RWPE2 (cell line): Measurements from ENCODE around the gene PDE11A.

ENCODE experiments used
- ATAC-seq: fragments of 200-7000 bp; cut with Tn5 transposase; 3 replicates; pipeline ENCODE4 v1.9.1; 2021; ENCODE audit warnings: low read depth
- DNase-seq: peaks from one replicate; pipeline ENCODE4 v3.0.0-alpha.2; 2020; ENCODE audit warnings: low spot score
- H3K27ac ChIP-seq: fragments of 450-650 bp; 2 replicates; pipeline ENCODE4 v1.5.1; 2017; ENCODE audit warnings: mild to moderate bottlenecking; ENCODE audit not compliant: poor library complexity, severe bottlenecking
- H3K27me3 ChIP-seq: fragments of 250-450 bp; sonication (Bioruptor Pico); 2 replicates; pipeline ENCODE4 v1.5.1; 2021; ENCODE audit warnings: mild to moderate bottlenecking, moderate library complexity; ENCODE audit not compliant: insufficient read depth, poor library complexity, severe bottlenecking
- H3K36me3 ChIP-seq: fragments of 250-450 bp; sonication (Bioruptor Pico); 2 replicates; pipeline ENCODE4 v1.5.1; 2020; ENCODE audit warnings: low read depth, mild to moderate bottlenecking, moderate library complexity
- H3K4me1 ChIP-seq: fragments of 250-450 bp; sonication (Bioruptor Pico); 2 replicates; pipeline ENCODE4 v1.5.1; 2021; ENCODE audit warnings: mild to moderate bottlenecking, moderate library complexity; ENCODE audit not compliant: insufficient read depth, poor library complexity, severe bottlenecking
- H3K4me3 ChIP-seq: fragments of 250-450 bp; sonication (Bioruptor Pico); 2 replicates; pipeline ENCODE4 v1.5.1; 2021; ENCODE audit warnings: mild to moderate bottlenecking, moderate library complexity; ENCODE audit not compliant: severe bottlenecking
- H3K9me3 ChIP-seq: fragments of 250-450 bp; sonication (Bioruptor Pico); 2 replicates; pipeline ENCODE4 v1.5.1; 2021; ENCODE audit warnings: mild to moderate bottlenecking, moderate library complexity; ENCODE audit not compliant: severe bottlenecking
- TF ChIP-seq, protein P1 (sequence below): fragments of 450-650 bp; IDR thresholded peaks from one replicate; pipeline ENCODE4 v1.5.1; 2017; ENCODE audit warnings: mild to moderate bottlenecking, moderate library complexity; ENCODE audit not compliant: poor library complexity, severe bottlenecking

Gene PDE11A

DNA sequence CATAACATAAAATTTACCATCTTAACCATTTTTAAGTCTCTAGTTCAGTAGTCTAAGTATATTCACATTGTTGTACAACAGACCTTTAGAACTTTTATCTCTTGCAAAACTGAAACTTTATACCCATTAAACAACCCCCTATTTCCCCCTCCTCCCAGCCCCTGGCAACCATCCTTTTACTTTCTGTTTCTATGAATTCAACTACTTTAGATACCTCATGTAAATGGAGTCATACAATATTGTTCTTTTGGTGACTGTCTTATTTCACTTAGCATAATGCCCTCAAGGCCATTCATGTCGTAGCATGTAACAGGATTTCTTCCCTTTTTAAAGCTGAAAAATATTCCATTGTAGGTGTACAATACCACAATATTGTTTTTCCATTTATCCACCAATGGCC lies 129.8 kb downstream of the PDE11A start:
- no peak overlapping the region for H3K27ac ChIP-seq
- DNase-seq, result no peak
- H3K9me3 ChIP-seq, result no peaks in the 10 kb centered on the region
- ATAC-seq, result no peak
- H3K4me3 ChIP-seq, result no peak overlapping the region
- no peaks in the 10 kb centered on the region for H3K27me3 ChIP-seq
- TF ChIP-seq, protein P1, sequence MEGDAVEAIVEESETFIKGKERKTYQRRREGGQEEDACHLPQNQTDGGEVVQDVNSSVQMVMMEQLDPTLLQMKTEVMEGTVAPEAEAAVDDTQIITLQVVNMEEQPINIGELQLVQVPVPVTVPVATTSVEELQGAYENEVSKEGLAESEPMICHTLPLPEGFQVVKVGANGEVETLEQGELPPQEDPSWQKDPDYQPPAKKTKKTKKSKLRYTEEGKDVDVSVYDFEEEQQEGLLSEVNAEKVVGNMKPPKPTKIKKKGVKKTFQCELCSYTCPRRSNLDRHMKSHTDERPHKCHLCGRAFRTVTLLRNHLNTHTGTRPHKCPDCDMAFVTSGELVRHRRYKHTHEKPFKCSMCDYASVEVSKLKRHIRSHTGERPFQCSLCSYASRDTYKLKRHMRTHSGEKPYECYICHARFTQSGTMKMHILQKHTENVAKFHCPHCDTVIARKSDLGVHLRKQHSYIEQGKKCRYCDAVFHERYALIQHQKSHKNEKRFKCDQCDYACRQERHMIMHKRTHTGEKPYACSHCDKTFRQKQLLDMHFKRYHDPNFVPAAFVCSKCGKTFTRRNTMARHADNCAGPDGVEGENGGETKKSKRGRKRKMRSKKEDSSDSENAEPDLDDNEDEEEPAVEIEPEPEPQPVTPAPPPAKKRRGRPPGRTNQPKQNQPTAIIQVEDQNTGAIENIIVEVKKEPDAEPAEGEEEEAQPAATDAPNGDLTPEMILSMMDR, result no peak
- no peaks in the 10 kb centered on the region for H3K4me1 ChIP-seq
- no peaks in the 10 kb centered on the region for H3K36me3 ChIP-seq

DNA sequence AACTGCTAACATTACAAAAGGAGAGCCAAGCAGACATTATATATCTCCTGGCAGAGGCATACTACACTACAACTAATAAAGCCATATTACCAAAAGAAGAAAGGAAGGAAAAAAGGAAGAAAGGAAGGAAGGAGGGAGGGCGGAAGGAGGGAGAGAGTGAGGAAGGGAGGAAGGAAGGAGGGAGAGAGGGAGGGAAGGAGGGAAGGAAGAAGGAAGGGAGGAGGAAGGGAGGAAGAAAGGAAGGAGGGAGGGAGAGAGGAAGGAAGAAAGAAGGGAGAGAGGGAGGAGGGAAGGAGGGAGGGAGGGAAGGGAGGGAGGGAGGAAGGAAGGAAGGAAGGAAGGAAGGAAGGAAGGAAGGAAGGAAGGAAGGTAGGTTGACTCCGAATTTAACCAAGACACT lies 133.4 kb downstream of the PDE11A start:
- H3K36me3 ChIP-seq, result no peaks in the 10 kb centered on the region
- no peak for ATAC-seq
- DNase-seq, result no peak
- no peak overlapping the region for H3K27ac ChIP-seq
- no peaks in the 10 kb centered on the region for H3K9me3 ChIP-seq
- no peaks in the 10 kb centered on the region for H3K27me3 ChIP-seq
- no peaks in the 10 kb centered on the region for H3K4me1 ChIP-seq
- H3K4me3 ChIP-seq, result no peak overlapping the region
- TF ChIP-seq, protein P1, result no peak

DNA sequence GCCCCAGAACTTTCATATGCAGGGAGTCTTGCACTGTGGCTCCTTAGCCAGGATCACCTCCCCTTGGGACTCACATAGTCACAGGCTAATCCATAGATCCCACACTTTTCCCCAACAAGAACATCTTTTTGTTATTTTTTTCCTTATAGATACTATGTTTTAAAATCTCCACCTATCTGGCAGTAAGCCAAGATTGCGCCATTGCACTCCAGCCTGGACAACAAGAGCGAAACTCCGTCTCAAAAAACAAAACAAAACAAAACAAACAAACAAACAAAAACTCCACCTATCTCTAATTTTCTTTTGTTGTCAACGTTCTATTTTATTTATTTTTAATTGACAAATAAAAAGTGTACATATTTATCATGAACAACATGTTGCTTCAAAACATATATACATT lies 141.7 kb downstream of the PDE11A start:
- Histone ChIP-seq H3K27me3 (peaks cover 3% of the 10 kb centered on the region), H3K4me3 (no peak overlapping the region), H3K36me3 (no peaks in the 10 kb centered on the region), H3K9me3 (no peaks in the 10 kb centered on the region), H3K27ac (no peak overlapping the region), H3K4me1 (no peaks in the 10 kb centered on the region)
- DNase-seq (no peak), ATAC-seq (no peak)
- TF ChIP-seq, protein P1, result no peak

DNA sequence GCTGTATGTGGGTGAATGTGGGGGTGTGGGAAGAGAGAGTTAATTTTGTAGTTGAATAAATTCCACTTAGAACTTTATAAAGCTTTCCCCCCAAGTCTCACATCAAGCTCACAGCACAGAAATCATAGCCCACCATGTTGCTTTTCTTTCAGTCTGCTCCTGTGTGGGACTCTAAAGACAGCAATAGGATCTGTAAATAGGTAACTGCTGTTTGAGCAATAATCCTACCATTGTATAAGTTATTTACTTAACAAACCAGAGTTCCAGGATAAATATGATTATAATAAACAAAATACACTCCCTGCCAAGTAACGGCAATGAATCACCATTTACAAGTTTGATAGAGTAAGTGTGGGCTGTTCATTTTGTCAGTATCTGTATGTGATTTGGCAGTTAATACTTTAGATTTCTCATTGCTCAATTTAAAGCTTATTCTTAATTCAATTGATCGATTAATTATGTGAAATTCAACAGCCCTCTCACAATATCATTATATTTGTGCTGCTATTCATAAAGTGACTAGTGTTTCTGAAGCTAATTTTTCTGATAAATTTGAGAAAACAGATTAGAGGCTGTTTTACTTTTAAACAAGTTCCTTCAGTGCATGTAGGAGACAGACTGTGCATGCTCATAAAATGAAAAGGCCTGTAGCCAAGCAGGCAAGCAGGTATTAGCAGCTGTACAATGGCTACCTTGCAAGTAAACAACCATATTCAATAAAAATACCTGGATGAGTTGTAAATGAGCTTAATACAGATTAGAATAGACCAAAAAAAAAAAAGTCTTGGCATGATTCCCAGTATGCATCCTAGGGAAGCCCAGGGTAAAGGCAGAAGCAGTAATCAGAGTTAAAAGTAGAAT lies 142.7 kb downstream of the PDE11A start:
- TF ChIP-seq, protein P1, result no peak
- Histone ChIP-seq H3K27me3 (peaks cover 3% of the 10 kb centered on the region), H3K27ac (no peak overlapping the region), H3K36me3 (no peaks in the 10 kb centered on the region), H3K9me3 (no peaks in the 10 kb centered on the region), H3K4me3 (no peak overlapping the region), H3K4me1 (no peaks in the 10 kb centered on the region)
- ATAC-seq (no peak), DNase-seq (no peak)

DNA sequence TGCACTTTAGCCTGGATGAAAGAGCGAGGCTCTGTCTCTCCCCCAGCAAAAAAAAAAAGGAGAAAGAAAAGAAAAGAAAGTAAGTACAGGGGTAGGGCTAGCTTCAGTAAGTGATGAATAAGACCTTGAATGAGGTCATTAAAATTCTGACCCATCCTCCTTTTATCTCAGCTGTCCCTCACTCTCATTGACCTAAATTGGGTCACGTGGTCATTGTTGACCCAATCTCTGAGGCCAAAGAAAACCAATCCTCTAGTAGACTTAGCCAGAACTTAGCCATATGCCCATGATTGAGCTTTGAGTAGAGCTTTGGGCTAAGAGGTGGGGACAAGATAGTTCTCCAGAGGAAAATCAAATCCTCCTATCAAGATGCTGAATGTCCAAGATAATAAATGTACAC lies 149.3 kb downstream of the PDE11A start:
- no peak for ATAC-seq
- H3K27me3 ChIP-seq, result no peaks in the 10 kb centered on the region
- no peaks in the 10 kb centered on the region for H3K9me3 ChIP-seq
- no peaks in the 10 kb centered on the region for H3K4me1 ChIP-seq
- no peaks in the 10 kb centered on the region for H3K36me3 ChIP-seq
- DNase-seq, result no peak
- TF ChIP-seq, protein P1, result no peak
- no peak overlapping the region for H3K4me3 ChIP-seq
- H3K27ac ChIP-seq, result no peak overlapping the region
